Endometrium (tissue), 2 donors: Measurements from ENCODE around the gene PWWP2B.

Experiments
- FAIRE-seq: peaks from 2 replicates; lab custom pipeline; 2012; peaks lifted over from hg19 to GRCh38; lab: Jason Lieb, UNC
- donor health status: control.
- donor health status: control.

Gene PWWP2B

DNA sequence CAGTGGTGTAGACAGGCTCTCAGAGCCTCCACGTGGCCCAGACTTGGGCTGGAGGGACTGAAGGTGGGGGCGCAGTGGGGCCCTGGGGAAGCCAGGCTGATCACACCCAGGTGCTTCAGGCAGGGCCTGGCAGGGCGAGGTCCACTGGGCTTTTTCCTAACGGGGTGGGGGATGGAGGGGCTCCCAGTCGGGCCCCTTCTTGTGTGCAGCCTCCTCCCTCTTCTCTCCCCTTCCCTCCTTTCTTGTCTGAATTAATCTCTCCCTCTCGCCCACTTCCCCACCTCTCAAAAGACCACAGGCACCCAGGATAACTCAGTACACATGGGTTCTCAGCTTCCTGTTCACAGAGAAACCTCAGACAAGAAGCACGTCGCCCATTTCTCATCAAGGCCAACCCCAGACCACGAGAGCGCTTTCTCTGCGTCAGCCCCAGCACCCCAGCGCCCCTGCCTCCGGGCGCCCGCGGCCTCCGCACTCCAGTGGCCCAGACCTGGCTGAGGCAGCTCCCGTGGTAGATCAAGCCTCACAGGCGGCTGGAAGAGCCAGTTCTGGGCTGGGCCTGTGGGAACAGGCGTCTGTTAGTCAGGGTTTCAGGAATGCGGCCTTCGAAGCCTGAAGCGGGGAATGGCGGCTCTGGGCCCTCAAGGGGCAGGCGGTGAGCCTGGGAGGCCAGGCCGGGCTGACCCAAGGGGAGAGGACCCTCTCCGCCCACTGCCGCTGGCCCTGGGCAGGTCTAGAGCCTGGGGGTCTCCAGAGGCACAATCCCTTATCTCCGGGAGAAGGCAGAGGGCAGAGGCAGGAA, 50.6 kb downstream of the PWWP2B start:
- FAIRE-seq = no peak

GRCh38 chr10:132448248-132448731, 51.3 kb downstream of the PWWP2B start:
- FAIRE-seq = no peak

DNA sequence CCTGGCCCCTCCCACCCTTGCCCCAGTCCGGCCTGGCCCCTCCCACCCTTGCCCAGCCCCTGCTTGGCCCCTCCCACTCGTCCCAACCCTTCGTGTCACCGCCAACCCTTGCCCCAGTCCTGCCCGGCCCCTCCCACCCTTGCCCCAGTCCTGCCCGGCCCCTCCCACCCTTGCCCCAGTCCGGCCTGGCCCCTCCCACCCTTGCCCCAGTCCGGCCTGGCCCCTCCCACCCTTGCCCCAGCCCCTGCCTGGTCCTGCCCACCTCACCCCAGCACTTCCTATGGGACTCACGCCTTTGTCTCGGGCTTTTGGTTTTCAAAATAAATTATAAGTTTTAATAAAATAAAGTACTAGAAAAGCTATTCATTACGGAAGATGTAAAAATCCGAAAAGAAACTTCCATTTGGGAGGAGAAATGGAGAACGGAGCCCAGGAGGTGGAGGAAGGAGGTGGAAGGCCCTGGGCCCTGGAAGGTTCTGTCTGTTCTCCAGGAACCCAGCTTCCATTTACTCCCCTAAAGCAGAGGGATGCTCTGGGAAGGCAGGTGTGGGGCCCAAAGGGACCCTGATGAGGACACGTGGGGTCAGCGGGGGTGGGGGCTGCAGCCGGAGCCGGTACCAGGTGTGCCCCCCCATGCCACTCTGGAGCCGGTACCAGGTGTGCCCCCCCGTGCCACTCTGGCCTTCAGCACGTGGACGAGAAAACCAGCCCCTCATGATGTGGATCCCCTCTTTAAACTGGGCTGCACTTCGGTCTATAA, 52.2 kb downstream of the PWWP2B start:
- FAIRE-seq = no peak

GRCh38 chr10:132449811-132450181, 52.8 kb downstream of the PWWP2B start:
- FAIRE-seq = no peak

GRCh38 chr10:132450466-132450824, 53.4 kb downstream of the PWWP2B start:
- no peak for FAIRE-seq

GRCh38 chr10:132450825-132451505, 54.0 kb downstream of the PWWP2B start:
- no peak for FAIRE-seq

GRCh38 chr10:132451506-132452215, 54.7 kb downstream of the PWWP2B start:
- FAIRE-seq = no peak

DNA sequence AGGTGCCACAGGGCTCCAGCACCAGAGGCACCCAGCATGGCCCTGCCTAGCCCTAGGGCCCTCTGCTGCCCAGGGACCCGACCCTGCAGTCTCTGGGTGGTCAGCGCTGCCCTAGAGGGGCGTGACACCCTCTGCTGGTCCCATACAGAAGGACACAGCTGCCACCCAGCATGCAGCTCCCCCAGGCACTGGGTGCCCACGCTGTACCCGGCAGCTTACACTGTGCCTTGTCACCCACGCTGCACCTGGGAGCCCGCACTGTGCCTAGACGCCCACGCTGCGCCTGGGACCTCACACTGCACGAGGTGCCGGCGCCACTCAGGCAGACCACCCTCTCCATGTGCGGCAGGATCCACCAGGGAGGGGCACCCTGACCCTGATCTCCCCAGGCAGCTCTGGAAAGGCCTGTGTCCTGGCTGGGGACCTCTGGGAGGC, 55.2 kb downstream of the PWWP2B start:
- no peak for FAIRE-seq

DNA sequence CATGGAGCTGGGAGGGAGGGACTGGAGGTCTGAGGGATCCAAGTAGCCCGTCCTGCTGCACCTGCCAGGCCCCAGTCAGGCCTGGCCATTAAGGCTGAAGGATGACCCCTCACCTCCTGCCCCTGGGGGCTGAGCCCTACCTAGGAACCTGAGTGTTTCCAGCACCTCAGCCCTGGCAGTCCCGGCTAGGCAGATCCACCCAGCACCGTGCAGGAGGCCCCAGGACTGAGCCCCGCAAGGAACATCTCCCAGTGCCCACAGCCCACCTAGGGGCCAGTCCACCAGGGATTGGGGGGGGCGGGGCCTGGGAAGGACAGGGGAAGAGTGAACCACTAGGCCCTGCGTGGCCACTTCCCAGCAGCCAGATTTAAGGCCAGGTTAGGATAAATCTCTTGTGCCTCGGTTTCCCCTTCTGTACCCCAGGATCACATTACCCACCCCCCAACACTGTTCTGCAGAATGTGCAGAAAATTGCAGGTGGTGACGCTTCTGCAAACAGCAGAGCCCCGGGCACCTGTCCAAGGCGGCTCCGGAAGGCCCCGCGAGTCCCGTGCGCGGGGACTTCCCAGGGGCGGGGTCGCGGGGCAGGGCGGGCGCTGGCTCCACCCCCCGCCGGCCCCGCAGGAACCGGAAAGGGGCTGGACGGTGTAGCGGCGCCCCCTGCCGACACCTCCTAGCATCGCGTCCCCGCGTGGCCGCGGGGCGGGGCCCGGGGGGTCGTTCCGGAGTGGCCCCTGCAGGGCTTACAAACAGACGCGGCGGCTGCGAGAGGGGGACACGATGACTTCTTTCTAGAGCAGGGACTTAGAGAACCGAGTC, 55.9 kb downstream of the PWWP2B start:
- no peak for FAIRE-seq

GRCh38 chr10:132453470-132453861, 56.5 kb downstream of the PWWP2B start:
- FAIRE-seq = no peak

- FAIRE-seq = no peak
Observed at GRCh38 chr10:132454296-132455198, 57.5 kb downstream of the PWWP2B start.

DNA sequence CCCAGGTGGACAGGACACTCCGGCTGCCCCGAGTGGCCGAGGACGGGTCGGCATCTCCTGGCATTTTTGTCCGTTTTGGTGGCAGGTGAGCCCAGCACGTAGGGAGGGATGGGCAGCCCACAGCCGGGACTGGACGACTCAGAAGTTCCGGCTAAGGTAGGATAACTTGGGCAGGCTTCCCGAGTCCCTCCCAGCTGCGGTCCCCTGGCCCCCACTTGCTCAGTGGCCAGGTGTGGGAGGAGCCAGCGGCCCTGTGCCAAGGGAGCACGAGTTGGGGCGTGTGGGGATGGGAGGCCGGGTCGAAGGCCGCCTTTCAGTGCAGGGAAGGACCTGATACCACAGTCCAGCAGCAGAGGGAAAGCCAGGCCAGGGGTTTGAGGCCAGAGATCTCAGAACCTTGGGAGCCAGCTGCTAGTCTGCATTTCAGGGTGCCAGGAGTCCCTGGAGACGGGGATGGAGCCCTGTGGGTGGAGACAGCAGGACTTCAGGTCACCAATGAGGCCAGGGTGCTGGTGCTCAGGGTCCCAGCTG, 58.5 kb downstream of the PWWP2B start:
- FAIRE-seq = no peak

- FAIRE-seq = no peak
Observed at GRCh38 chr10:132455986-132456847, 59.2 kb downstream of the PWWP2B start.

DNA sequence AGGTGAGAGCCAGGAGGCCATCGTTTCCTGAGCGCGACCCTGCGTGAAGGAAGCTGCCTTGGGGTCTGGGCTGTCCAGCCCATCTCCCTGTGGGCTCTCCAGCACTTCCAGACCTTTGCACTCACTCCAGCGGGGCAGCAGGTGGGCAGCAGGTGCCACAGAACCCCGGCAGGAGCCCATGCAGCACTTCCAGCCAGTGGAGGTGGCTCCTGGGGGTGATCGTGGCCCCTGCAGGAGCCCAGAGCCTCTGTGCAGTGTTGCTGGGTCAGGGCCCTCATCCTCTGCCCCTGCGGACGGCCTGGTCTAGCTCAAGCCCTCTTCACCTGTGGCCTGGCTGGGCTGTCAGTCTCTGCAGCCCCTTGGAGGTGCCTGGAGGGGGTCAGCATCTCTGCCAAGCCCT, 59.9 kb downstream of the PWWP2B start:
- no peak for FAIRE-seq

- FAIRE-seq = no peak
Observed at GRCh38 chr10:132457328-132458070, 60.5 kb downstream of the PWWP2B start.

- FAIRE-seq = no peak
Observed at GRCh38 chr10:132458071-132458585, 61.1 kb downstream of the PWWP2B start.

DNA sequence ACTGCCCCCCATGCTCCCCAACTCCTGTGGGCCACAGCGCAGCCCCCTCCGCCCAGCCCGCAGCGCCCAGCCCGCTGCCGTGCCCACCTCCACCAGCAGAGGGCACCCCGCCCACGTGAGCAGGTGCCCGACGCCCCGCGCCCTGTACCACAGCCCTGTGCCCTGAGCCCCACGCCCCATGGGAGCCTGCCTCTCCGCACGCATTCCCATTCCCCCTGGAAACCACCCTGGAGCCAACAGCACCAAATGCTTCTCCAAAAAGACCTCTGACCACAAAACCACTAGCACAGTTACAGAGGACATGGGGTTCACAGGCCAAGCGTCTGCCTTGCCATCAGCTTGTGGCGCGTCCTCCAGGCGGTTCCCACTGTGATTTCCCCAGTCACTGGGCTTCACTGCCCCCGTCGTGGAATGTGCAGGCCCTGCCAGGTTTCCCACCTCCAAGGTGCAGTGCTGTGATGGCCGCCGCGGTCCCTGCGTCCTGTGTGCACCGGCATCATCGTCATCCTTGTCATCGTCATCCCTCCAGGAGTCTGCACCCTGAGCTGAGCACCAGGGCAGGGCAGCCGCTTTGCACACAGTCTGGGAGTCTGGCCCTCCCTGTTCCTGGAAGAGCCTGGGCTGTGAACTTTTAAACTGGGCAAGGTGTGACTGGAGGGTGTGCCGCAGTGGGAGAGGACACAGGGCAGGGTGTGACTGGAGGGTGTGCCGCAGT, 61.7 kb downstream of the PWWP2B start:
- no peak for FAIRE-seq
